ENCODE data around the gene TRIM34. TPM values are rescaled to one million over a fixed set of nuclear protein-coding genes. Genes with fewer than 3 reads are reported as not detected.

TRIM34 gene
- total and polyA plus RNA-seq, 7 donors, result 0.48 to 1.3 (median 0.79) TPM

GRCh38 chr11:5604896-5605295 is 19.9 kb upstream of the TRIM34 start:
- DNase-seq, result no peak
- 67 to 80% (median 71%) methylated on average over 4 of the region's 4 CpGs for WGBS, 3 donors
- intact Hi-C loops (cut with DNase I), result no loop called here

DNA sequence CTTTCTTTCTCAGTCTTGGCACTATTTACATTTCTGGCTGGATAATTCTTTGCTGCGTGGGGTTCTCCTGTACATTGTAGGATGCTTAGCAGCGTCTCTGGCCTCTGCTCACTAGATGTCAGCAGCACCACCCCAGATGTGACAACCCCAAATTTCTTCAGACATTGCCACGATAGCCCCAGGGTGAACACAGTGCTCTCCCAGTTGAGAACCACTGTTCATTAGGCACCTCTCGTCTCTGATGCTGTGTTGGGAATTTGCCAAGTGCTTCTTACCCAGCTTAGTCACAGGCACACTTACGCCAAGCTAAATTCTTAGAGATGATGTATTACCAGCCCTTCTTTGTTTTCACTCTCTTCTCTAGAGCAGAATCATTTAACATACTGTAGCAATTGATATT is 19.0 kb upstream of the TRIM34 start:
- no peak overlapping the region for H3K4me3 ChIP-seq
- intact Hi-C loops (cut with DNase I), result no loop called here

More at GRCh38 chr11:5604896-5605295, 19.9 kb upstream of the TRIM34 start:
- H3K27ac ChIP-seq, result no peak overlapping the region
- no peaks in the 10 kb centered on the region for H3K9me3 ChIP-seq
- no peaks in the 10 kb centered on the region for H3K27me3 ChIP-seq (ENCODE audit: insufficient read depth in 3 of 3, low read length in 2 of 3)
- H3K36me3 ChIP-seq (ENCODE audit: insufficient read depth in 1 of 2, low read depth in 1 of 2), result peaks cover 0 to 2% of the 10 kb centered on the region in 2 donors
- ATAC-seq, result no peak
- no peak overlapping the region for H3K4me3 ChIP-seq
- TF ChIP-seq CTCF (IDR thresholded peaks at IDR 0.05), result no peak
- no peaks in the 10 kb centered on the region for H3K4me1 ChIP-seq

GRCh38 chr11:5608808-5609207 is 16.0 kb upstream of the TRIM34 start:
- no peak for TF ChIP-seq CTCF (IDR thresholded peaks at IDR 0.05)
- no peak overlapping the region for H3K4me3 ChIP-seq
- H3K9me3 ChIP-seq, result no peaks in the 10 kb centered on the region
- intact Hi-C loops (cut with DNase I), result no loop called here
- H3K27ac ChIP-seq, result no peak overlapping the region
- 54 to 74% (median 72%) methylated on average over 6 of the region's 6 CpGs for WGBS, 3 donors
- ATAC-seq (no peak), DNase-seq (no peak)
- no peaks in the 10 kb centered on the region for H3K4me1 ChIP-seq
- peaks cover 0 to 2% of the 10 kb centered on the region in 2 donors for H3K36me3 ChIP-seq (ENCODE audit: insufficient read depth in 1 of 2, low read depth in 1 of 2)
- no peaks in the 10 kb centered on the region for H3K27me3 ChIP-seq (ENCODE audit: insufficient read depth in 3 of 3, low read length in 2 of 3)

More for the DNA sequence above, 19.0 kb upstream of the TRIM34 start:
- no peak for TF ChIP-seq CTCF (IDR thresholded peaks at IDR 0.05)
- H3K4me1 ChIP-seq, result no peaks in the 10 kb centered on the region
- WGBS, 3 donors, result 47 to 63% (median 53%) methylated on average over 5 of the region's 5 CpGs
- no peaks in the 10 kb centered on the region for H3K9me3 ChIP-seq
- peaks cover 0 to 2% of the 10 kb centered on the region in 2 donors for H3K36me3 ChIP-seq (ENCODE audit: insufficient read depth in 1 of 2, low read depth in 1 of 2)
- no peaks in the 10 kb centered on the region for H3K27me3 ChIP-seq (ENCODE audit: insufficient read depth in 3 of 3, low read length in 2 of 3)
- ATAC-seq, result no peak
- no peak overlapping the region for H3K27ac ChIP-seq
- no peak for DNase-seq

- Histone ChIP-seq H3K27ac (no peak overlapping the region), H3K27me3 (ENCODE audit: insufficient read depth in 3 of 3, low read length in 2 of 3) (no peaks in the 10 kb centered on the region), H3K9me3 (no peaks in the 10 kb centered on the region), H3K4me3 (no peak overlapping the region), H3K36me3 (ENCODE audit: insufficient read depth in 1 of 2, low read depth in 1 of 2) (peaks cover 0 to 2% of the 10 kb centered on the region in 2 donors), H3K4me1 (no peaks in the 10 kb centered on the region)
- 77 to 87% (median 80%) methylated on average over 5 of the region's 5 CpGs for WGBS, 3 donors
- intact Hi-C loops (cut with DNase I), result no loop called here
- TF ChIP-seq CTCF (IDR thresholded peaks at IDR 0.05), result no peak
- no peak for DNase-seq
- no peak for ATAC-seq
Measured at GRCh38 chr11:5610446-5610845, 14.4 kb upstream of the TRIM34 start.

DNA sequence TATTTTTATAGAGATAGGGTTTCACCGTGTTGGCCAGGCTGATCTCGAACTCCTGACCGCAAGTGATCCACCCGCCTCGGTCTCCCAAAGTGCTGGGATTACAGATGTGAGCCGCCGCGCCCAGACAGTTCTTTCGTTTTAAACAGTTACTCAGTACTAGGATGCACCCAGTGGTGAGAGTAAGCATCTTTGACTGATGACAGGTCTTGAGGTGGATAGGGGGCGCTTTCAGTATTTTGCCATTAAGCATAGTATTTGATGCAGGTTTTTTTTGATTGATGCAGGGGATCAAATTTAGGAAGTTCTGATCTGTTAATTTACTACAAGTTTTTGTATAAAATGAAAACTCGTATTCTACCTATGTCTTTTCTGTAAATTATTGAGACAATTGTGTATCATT is 13.2 kb upstream of the TRIM34 start:
- Histone ChIP-seq H3K27ac (no peak overlapping the region), H3K9me3 (no peaks in the 10 kb centered on the region), H3K27me3 (ENCODE audit: insufficient read depth in 3 of 3, low read length in 2 of 3) (no peaks in the 10 kb centered on the region), H3K4me3 (no peak overlapping the region), H3K4me1 (no peaks in the 10 kb centered on the region), H3K36me3 (ENCODE audit: insufficient read depth in 1 of 2, low read depth in 1 of 2) (no peaks in the 10 kb centered on the region)
- DNase-seq, result no peak
- intact Hi-C loops (cut with DNase I), result no loop called here
- WGBS, 3 donors, result 90 to 93% (median 92%) methylated on average over 11 of the region's 11 CpGs
- no peak for ATAC-seq
- TF ChIP-seq CTCF (IDR thresholded peaks at IDR 0.05), result no peak
